ENCODE results near the gene HSPB6.

DNA sequence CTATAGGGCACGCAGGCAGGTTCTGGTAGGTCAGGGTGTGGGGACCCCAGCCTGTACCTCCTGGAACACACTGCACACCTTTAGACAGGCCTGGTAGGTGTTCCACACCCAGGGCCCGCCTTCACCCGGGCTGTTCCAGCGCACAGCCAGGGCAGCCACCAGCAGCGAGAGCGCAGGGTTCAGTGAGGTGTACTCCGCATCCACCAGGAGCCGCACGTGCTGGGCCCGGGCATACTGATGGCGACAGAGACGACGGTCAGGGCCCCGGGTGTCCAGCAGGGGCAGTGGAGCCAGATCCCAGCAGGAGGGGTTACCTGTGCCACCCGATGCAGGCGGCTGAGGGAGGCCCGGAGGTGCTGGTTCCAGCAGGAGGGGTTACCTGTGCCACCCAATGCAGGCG is 49.8 kb upstream of the HSPB6 start:
- TF ChIP-seq, protein P1, sequence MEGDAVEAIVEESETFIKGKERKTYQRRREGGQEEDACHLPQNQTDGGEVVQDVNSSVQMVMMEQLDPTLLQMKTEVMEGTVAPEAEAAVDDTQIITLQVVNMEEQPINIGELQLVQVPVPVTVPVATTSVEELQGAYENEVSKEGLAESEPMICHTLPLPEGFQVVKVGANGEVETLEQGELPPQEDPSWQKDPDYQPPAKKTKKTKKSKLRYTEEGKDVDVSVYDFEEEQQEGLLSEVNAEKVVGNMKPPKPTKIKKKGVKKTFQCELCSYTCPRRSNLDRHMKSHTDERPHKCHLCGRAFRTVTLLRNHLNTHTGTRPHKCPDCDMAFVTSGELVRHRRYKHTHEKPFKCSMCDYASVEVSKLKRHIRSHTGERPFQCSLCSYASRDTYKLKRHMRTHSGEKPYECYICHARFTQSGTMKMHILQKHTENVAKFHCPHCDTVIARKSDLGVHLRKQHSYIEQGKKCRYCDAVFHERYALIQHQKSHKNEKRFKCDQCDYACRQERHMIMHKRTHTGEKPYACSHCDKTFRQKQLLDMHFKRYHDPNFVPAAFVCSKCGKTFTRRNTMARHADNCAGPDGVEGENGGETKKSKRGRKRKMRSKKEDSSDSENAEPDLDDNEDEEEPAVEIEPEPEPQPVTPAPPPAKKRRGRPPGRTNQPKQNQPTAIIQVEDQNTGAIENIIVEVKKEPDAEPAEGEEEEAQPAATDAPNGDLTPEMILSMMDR (IDR thresholded peaks at IDR 0.05), result no peak
- TF ChIP-seq POLR2A (IDR thresholded peaks at IDR 0.05), result no peak

Measured in ovary (tissue), 3 donors.